GM19397 (cell line): ENCODE measurements around the gene WDFY3.

Experiments used
- ATAC-seq: cut with Tn5 transposase; IDR thresholded peaks from one replicate; pipeline ENCODE4 v1.9.1; 2021; ENCODE audit warnings: mild to moderate bottlenecking, moderate library complexity; ENCODE audit not compliant: unreplicated experiment

The WDFY3 gene

DNA sequence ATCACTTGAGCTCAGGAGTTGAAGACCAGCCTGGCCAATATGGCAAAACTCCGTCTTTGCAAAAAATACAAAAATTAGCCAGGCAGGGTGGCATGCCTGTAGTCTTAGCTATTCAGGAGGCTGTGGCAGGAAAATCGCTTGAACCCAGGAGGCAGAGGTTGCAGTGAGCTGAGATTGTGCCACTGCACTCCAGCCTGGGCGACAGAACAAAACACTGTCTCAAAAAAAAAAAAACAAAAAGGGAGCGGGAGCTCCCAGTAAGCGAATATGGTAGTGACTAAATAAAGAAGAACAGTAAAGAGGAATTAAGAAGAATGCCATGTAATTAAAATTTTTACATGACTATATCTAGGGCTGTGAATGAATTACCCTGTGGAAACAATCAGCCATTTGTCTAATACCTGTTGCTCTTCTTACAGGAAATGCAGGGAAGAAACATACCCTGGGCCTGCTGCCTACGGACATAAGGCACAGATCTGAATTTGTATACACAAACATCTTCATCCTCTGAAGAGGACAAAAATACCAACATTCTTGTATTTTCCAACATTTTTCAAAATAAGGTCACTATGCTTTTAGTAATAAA, 11.4 kb downstream of the WDFY3 start:
- ATAC-seq: no peak

- ATAC-seq: no peak
Measured at GRCh38 chr4:84952776-84953175, 13.7 kb downstream of the WDFY3 start.

GRCh38 chr4:84952004-84952403, 14.5 kb downstream of the WDFY3 start:
- ATAC-seq: no peak

- ATAC-seq: no peak
Measured at GRCh38 chr4:84948056-84948455, 18.4 kb downstream of the WDFY3 start.

GRCh38 chr4:84944947-84945346, 21.5 kb downstream of the WDFY3 start:
- no peak for ATAC-seq

GRCh38 chr4:84940960-84941359, 25.5 kb downstream of the WDFY3 start:
- no peak for ATAC-seq

- ATAC-seq: no peak
Measured at GRCh38 chr4:84939113-84939512, 27.4 kb downstream of the WDFY3 start.

- no peak for ATAC-seq
Measured at GRCh38 chr4:84938316-84938715, 28.2 kb downstream of the WDFY3 start.

- ATAC-seq: no peak
Measured at GRCh38 chr4:84937381-84937977, 29.0 kb downstream of the WDFY3 start.

DNA sequence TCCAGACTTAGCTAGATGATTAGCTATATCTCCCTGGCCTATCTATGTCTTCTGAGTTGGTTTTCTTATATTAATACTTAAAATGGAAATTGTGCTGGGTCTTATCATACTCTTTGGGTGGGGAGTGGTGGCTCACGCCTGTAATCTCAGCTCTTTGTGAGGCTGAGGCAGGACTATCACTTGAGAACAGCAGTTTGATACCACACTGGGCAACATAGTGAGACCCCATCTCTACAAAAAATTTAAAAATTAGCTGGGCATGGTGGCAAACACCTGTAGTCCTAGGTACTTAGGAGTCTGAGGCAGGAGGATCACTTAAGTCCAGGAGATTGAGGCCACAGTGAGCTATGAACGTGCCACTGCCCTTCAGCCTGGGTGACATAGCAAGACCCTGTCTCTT, 30.4 kb downstream of the WDFY3 start:
- no peak for ATAC-seq

DNA sequence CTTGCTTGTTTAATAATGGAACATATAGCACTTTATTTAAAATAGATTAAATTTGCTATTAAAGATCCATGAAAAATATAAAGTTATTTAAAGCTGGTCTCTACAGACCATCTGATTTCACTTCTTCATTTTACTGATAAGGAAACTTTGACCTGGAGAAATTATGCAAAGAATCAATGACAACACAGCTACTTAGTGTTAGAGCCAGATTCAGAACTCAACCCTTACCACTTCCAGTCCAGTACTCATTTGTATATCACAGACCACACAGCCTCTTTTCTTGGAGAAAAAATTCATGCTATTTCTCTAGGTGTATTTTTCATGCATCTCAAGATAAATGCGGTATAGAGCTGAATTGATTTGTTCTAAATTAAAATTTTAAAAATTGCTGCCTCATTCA, 34.0 kb downstream of the WDFY3 start:
- no peak for ATAC-seq

DNA sequence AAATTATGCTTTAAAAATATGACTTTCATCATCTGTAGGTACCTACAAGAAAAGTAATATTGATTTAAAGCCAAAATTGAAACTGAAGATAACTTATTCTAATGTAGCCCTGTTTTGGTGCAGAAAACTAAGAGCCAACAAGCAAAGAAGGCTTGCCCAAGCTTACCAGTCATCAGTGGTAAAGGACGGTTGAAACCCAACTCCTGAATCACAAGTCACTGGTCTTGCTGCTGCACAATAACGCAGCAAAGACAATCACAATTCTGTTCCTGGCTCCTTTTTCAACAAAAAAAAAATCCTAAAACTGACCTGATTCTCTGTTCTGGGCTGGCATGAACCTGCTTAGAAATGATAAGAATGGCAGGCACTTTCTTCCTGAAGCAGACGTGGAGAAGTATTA, 34.5 kb downstream of the WDFY3 start:
- ATAC-seq: no peak

GRCh38 chr4:84931274-84931673, 35.2 kb downstream of the WDFY3 start:
- no peak for ATAC-seq

DNA sequence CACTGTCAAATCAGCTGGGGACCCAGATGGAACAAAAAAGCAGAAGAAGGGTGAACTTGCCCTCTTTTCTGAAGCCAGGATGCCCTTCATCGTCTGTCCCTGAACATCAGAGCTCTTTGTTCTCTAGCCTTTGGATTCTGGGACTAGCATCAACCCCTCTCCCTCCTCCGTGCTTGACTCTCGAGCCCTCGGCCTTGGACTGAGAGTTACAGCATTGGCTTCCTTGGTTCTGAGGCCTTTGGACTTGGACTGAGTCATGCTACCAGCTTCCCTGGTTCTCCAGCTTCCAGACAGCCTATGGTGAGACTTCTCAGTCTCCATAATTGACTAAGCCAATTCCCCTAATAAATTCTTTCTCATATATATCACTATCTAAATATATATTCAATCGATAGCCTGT, 38.4 kb downstream of the WDFY3 start:
- no peak for ATAC-seq

GRCh38 chr4:84927428-84927827, 39.1 kb downstream of the WDFY3 start:
- no peak for ATAC-seq

GRCh38 chr4:84925558-84925957, 40.9 kb downstream of the WDFY3 start:
- ATAC-seq: no peak

GRCh38 chr4:84924434-84924833, 42.1 kb downstream of the WDFY3 start:
- no peak for ATAC-seq

DNA sequence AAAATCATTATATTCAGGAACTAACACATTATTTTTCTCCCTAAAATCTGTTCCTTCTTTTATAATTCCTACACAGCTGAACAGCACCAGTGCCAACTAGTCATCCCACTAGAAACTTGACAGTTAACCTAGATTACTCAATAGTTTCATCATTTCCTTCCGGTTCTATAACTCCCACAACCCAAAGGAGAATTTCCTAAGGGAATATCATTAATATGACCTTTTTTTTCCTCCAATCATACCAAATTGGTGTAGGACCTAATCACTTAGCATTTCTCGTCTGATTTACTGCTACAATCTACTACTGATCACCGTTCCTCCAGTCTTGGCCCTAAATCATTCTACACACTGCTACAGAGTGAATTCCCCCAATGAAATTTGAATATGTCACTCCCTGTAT, 45.9 kb downstream of the WDFY3 start:
- no peak for ATAC-seq

GRCh38 chr4:84917869-84918600, 48.5 kb downstream of the WDFY3 start:
- no peak for ATAC-seq

DNA sequence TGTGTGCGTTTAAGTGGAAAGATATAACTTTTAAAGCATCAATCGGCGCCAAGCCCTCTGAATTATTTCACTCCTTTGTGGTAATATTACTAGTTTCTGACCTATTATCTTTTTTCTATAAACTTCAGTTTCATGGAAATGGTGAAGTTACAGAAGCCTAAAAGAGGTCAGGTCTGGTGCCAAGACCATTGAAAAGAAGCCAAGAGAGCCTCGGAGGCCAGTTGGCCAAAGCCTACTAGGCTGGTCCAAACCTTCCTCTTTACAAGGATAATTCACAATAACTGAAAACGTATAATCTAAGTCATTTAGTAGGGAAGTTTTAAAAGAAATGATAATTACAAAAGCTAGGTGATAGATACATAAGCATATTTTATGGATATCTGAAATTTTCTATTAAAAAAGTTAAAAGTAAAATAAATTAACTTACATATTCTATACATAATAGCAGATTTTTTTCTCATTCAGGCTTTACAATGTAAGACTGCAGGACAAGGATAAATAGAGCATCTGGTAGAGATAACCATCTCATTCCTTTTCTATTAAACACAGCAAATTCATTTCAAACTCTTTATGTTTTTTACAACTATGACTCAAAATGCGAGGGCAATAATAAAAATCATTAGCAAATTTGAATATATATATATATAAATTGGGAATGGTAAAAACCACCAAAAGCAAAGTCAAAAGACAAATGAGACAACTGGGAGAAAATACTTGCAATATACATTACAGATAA, 49.2 kb downstream of the WDFY3 start:
- no peak for ATAC-seq

DNA sequence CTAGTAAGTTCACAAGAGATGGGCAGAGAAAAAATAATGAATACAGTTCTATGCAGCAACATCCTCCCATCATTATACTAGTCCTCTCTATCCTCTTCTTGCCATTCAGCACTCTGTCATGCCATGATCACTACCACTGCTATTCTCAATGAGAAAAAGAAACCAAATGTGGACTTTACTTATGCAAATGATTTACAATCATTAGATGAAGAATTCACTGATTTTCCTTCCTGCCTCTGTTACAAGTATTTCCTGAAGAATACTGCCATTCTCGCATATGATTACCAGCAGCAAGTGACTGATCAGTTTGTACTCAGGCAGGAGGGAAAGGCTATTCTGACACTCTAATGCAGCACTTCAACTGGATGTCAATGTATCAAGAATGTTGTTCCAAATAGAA, 50.3 kb downstream of the WDFY3 start:
- no peak for ATAC-seq

DNA sequence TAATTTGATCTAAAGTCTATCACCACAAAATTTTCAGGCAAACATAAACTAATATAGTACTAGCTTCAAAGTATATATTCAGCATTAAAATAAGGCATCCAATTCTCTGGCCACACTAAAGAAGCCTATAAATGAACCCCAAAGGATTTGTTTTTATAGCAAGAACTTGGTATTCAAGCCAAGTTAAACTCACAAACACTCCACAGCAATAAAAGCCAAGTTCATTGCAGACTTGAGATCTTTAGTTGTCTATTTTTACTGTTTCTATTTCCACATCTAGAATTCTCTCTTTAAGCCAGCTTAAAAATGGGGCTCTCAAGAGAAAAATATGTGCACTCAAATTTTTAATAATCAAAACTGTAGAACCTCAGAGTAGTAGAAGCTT, 51.1 kb downstream of the WDFY3 start:
- no peak for ATAC-seq
